ENCODE data around the gene SEPHS2. TPM values are rescaled to one million over a fixed set of nuclear protein-coding genes. Genes with fewer than 3 reads are reported as not detected.

SEPHS2 gene
- total RNA-seq, 1 donor from 2014 or later, result 9.0 TPM

DNA sequence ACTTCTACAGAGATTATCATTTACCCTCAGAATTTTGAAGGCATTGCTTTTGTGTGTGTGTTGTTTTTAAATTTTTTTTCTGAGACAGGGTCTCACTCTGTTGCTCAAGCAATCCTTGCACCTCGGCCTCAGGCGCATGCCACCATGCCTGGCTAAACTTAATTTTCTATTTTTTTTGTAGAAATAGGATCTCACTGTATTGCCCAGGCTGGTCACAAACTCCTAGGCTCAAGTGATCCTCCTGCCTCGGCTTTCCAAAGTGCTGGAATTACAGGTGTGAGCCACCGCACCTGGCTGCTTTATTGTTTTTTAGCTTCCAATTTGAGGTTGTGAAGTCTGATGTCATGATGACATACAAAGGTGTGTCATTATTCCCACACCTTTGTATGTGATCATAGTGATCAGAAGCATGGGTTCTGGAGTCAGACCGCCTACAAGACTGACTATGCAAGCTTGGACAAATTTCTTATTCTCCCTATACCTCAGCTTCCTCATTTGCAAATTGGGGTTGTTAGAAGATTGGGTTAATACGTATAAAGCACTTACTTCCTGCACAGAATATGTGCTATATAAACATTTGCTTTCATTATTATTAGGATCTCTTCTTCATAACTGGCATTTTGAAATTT lies 5.8 kb downstream of the SEPHS2 start:
- no peaks in the 10 kb centered on the region for H3K9me3 ChIP-seq (ENCODE audit: low read depth)
- no peaks in the 10 kb centered on the region for H3K36me3 ChIP-seq
- no peaks in the 10 kb centered on the region for H3K9me3 Mint-ChIP-seq
- H3K9ac ChIP-seq, result no peak overlapping the region
- H3K4me3 Mint-ChIP-seq, result no peak overlapping the region
- H3K79me2 ChIP-seq (ENCODE audit: low read depth), result peaks cover 8% of the 10 kb centered on the region
- H2AFZ ChIP-seq (replicated peaks), result no peak overlapping the region
- TF ChIP-seq, protein P1, sequence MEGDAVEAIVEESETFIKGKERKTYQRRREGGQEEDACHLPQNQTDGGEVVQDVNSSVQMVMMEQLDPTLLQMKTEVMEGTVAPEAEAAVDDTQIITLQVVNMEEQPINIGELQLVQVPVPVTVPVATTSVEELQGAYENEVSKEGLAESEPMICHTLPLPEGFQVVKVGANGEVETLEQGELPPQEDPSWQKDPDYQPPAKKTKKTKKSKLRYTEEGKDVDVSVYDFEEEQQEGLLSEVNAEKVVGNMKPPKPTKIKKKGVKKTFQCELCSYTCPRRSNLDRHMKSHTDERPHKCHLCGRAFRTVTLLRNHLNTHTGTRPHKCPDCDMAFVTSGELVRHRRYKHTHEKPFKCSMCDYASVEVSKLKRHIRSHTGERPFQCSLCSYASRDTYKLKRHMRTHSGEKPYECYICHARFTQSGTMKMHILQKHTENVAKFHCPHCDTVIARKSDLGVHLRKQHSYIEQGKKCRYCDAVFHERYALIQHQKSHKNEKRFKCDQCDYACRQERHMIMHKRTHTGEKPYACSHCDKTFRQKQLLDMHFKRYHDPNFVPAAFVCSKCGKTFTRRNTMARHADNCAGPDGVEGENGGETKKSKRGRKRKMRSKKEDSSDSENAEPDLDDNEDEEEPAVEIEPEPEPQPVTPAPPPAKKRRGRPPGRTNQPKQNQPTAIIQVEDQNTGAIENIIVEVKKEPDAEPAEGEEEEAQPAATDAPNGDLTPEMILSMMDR (IDR thresholded peaks at IDR 0.05), result no peak
- TF ChIP-seq EZH2phosphoT487 (IDR thresholded peaks at IDR 0.05) (no peak), EZH2 (IDR thresholded peaks at IDR 0.05) (no peak)
- H3K4me2 ChIP-seq, result no peak overlapping the region
- no peak overlapping the region for H3K27ac Mint-ChIP-seq
- no peak overlapping the region for H3K27ac ChIP-seq
- H3K36me3 Mint-ChIP-seq, result peaks cover 14% of the 10 kb centered on the region
- peaks cover 6% of the 10 kb centered on the region for H3F3A ChIP-seq (ENCODE audit: low read depth)
- peaks cover 12% of the 10 kb centered on the region for H3K4me1 Mint-ChIP-seq
- DNase-seq (ENCODE audit: low spot score), result no peak
- H3K27me3 ChIP-seq, result no peaks in the 10 kb centered on the region
- H3K4me3 ChIP-seq, result no peak overlapping the region
- peaks cover 5% of the 10 kb centered on the region for H3K27me3 Mint-ChIP-seq (ENCODE audit: insufficient read depth, low read depth)
- H4K20me1 ChIP-seq (ENCODE audit: low read depth), result no peaks in the 10 kb centered on the region
- H3K4me1 ChIP-seq, result peaks cover 3% of the 10 kb centered on the region

GRCh38 chr16:30438835-30439234 lies 6.8 kb downstream of the SEPHS2 start:
- Mint-ChIP-seq H3K4me3 (no peak overlapping the region), H3K27me3 (ENCODE audit: insufficient read depth, low read depth) (peaks cover 8% of the 10 kb centered on the region)

GRCh38 chr16:30437511-30438046 lies 8.1 kb downstream of the SEPHS2 start:
- H2AFZ ChIP-seq (replicated peaks), result no peak overlapping the region
- H3K9ac ChIP-seq, result no peak overlapping the region
- H3K36me3 ChIP-seq, result no peaks in the 10 kb centered on the region
- H3K4me1 ChIP-seq, result no peaks in the 10 kb centered on the region
- H3K4me3 ChIP-seq, result no peak overlapping the region
- DNase-seq (ENCODE audit: low spot score), result no peak
- H3F3A ChIP-seq (ENCODE audit: low read depth), result no peaks in the 10 kb centered on the region
- no peak overlapping the region for H3K4me3 Mint-ChIP-seq
- H3K4me2 ChIP-seq, result no peak overlapping the region
- TF ChIP-seq, protein P1 (IDR thresholded peaks at IDR 0.05), result no peak
- TF ChIP-seq EZH2 (IDR thresholded peaks at IDR 0.05) (no peak), EZH2phosphoT487 (IDR thresholded peaks at IDR 0.05) (no peak)
- no peaks in the 10 kb centered on the region for H4K20me1 ChIP-seq (ENCODE audit: low read depth)
- H3K4me1 Mint-ChIP-seq, result no peaks in the 10 kb centered on the region
- no peaks in the 10 kb centered on the region for H3K79me2 ChIP-seq (ENCODE audit: low read depth)
- no peaks in the 10 kb centered on the region for H3K36me3 Mint-ChIP-seq
- peaks cover 8% of the 10 kb centered on the region for H3K27me3 Mint-ChIP-seq (ENCODE audit: insufficient read depth, low read depth)
- H3K27me3 ChIP-seq, result peaks cover 7% of the 10 kb centered on the region
- H3K27ac ChIP-seq, result no peak overlapping the region
- no peak overlapping the region for H3K27ac Mint-ChIP-seq
- no peaks in the 10 kb centered on the region for H3K9me3 Mint-ChIP-seq
- no peaks in the 10 kb centered on the region for H3K9me3 ChIP-seq (ENCODE audit: low read depth)

More at GRCh38 chr16:30438835-30439234, 6.8 kb downstream of the SEPHS2 start:
- H3K9me3 Mint-ChIP-seq, result no peaks in the 10 kb centered on the region
- no peak overlapping the region for H3K27ac Mint-ChIP-seq
- Histone ChIP-seq H3K79me2 (ENCODE audit: low read depth) (no peaks in the 10 kb centered on the region), H3K4me1 (no peaks in the 10 kb centered on the region), H3F3A (ENCODE audit: low read depth) (peaks cover 2% of the 10 kb centered on the region), H3K27ac (no peak overlapping the region), H3K4me3 (no peak overlapping the region), H3K9ac (no peak overlapping the region), H3K27me3 (no peaks in the 10 kb centered on the region), H3K36me3 (no peaks in the 10 kb centered on the region), H3K4me2 (no peak overlapping the region), H3K9me3 (ENCODE audit: low read depth) (no peaks in the 10 kb centered on the region), H2AFZ (replicated peaks) (no peak overlapping the region), H4K20me1 (ENCODE audit: low read depth) (no peaks in the 10 kb centered on the region)
- TF ChIP-seq EZH2phosphoT487 (IDR thresholded peaks at IDR 0.05) (no peak), EZH2 (IDR thresholded peaks at IDR 0.05) (no peak)
- TF ChIP-seq, protein P1 (IDR thresholded peaks at IDR 0.05), result no peak
- DNase-seq (ENCODE audit: low spot score), result no peak
- peaks cover 9% of the 10 kb centered on the region for H3K36me3 Mint-ChIP-seq
- H3K4me1 Mint-ChIP-seq, result peaks cover 6% of the 10 kb centered on the region
